ENCODE data around the gene IL36RN. TPM values are rescaled to one million over a fixed set of nuclear protein-coding genes. Genes with fewer than 3 reads are reported as not detected.

Gene IL36RN
- total RNA-seq, 2 donors from 2014 or later, result not detected

GRCh38 chr2:113028112-113028511 lies 30.9 kb upstream of the IL36RN start:
- H3K4me1 Mint-ChIP-seq (ENCODE audit: low read depth in 2 of 2), result no peaks in the 10 kb centered on the region

DNA sequence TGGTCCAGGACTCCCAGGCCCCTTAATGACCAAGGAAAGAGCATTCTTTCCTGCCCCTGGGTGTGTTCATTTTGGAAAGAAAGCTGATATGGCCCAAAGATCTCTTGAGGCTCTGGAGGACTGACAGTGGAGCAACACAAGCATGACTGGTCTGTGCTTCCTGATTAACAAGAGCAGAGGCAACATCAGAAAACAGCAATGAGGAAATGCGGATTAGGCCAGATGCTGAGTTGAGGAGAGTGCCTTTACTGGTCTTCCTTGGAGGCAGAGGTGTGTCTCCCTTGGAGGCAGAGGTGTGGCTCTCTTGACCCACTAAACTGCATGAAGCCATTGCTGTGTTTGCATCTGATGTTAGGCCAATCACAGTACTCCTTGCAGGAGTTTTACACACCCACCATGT lies 26.3 kb upstream of the IL36RN start:
- DNase-seq (ENCODE audit: low spot score) (no peak), ATAC-seq (no peak)
- Mint-ChIP-seq H3K27ac (no peak overlapping the region), H3K36me3 (no peaks in the 10 kb centered on the region), H3K27me3 (peaks cover 18 to 45% of the 10 kb centered on the region in 2 donors), H3K9me3 (no peaks in the 10 kb centered on the region), H3K4me3 (no peak overlapping the region), H3K4me1 (ENCODE audit: low read depth in 2 of 2) (no peaks in the 10 kb centered on the region)

More at GRCh38 chr2:113028112-113028511, 30.9 kb upstream of the IL36RN start:
- Mint-ChIP-seq H3K27ac (no peak overlapping the region), H3K36me3 (no peaks in the 10 kb centered on the region), H3K27me3 (peaks cover 32 to 63% of the 10 kb centered on the region in 2 donors), H3K4me3 (no peak overlapping the region), H3K9me3 (no peaks in the 10 kb centered on the region)
- DNase-seq (ENCODE audit: low spot score) (no peak), ATAC-seq (no peak)

DNA sequence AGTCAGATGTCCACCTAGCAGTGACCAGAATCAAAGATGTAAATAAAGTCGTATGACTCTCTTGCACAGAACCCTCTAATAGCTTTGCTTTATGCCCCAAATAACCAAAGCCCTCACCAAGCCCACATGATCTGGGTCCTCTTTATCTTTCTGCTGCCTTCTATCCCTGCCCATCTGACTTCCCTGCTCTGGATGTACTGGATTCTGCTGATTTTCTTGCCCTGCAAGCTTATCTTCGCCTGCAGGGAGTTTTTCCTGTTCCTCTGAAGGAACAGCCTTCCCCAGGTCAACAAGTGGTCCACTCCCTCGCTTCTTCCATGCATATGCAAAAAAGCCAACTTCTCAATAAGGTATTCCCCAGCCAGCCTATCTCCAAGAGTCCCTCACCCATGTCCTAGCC lies 25.0 kb upstream of the IL36RN start:
- Mint-ChIP-seq H3K27ac (no peak overlapping the region), H3K9me3 (no peaks in the 10 kb centered on the region), H3K4me3 (no peak overlapping the region), H3K36me3 (no peaks in the 10 kb centered on the region), H3K4me1 (ENCODE audit: low read depth in 2 of 2) (no peaks in the 10 kb centered on the region), H3K27me3 (peaks cover 27 to 37% of the 10 kb centered on the region in 2 donors)
- ATAC-seq, result no peak
- DNase-seq (ENCODE audit: low spot score), result no peak

DNA sequence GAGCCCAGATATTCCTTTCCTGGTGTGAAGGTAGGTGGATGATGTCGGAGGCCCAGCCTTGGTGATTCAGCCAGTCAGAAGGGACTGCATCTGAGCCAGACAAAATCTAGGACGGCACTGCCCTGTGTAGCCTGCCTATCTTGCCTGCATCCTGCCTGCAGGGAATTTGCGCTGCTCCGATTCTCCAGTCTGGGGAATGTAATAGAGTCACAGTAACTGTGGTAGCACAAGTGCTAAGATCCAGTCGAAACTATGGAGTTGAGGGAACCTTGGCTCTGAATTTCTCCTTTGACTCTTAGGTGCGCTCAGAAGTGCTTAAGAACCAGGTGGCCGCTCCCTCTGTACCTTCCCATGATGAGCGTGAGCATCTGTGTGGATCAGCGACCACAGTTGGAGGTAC lies 22.2 kb upstream of the IL36RN start:
- no peak overlapping the region for H3K27ac Mint-ChIP-seq
- H3K27me3 Mint-ChIP-seq, result peaks cover 18 to 31% of the 10 kb centered on the region in 2 donors
- DNase-seq (ENCODE audit: low spot score) (no peak), ATAC-seq (no peak)
- no peak overlapping the region for H3K4me3 Mint-ChIP-seq
- H3K4me1 Mint-ChIP-seq (ENCODE audit: low read depth in 2 of 2), result no peaks in the 10 kb centered on the region
- H3K36me3 Mint-ChIP-seq, result no peaks in the 10 kb centered on the region
- H3K9me3 Mint-ChIP-seq, result no peaks in the 10 kb centered on the region

DNA sequence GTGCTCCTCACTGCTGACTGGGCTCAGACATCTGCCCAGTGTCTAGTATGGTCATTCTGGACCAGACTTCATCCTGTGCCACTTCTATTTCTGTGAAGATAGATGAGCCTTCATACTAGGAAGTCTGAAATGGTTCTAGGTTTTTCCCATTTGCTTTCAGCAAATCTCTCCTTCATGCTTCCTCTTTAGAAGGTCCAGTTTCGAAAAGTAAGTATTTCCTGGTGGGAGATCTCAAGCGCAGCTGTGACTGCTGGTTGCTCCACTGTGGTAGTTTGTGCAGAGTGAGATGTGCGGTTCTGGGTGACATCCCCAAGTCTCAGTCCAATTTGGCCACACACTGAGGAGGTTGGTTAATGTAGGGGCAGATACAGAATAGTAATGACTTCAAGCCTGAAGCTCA lies 20.7 kb upstream of the IL36RN start:
- DNase-seq (ENCODE audit: low spot score) (no peak), ATAC-seq (no peak)
- H3K36me3 Mint-ChIP-seq, result no peaks in the 10 kb centered on the region
- no peaks in the 10 kb centered on the region for H3K9me3 Mint-ChIP-seq
- no peaks in the 10 kb centered on the region for H3K4me1 Mint-ChIP-seq (ENCODE audit: low read depth in 2 of 2)
- H3K27me3 Mint-ChIP-seq, result peaks cover 18 to 39% of the 10 kb centered on the region in 2 donors
- H3K4me3 Mint-ChIP-seq, result no peak overlapping the region
- H3K27ac Mint-ChIP-seq, result no peak overlapping the region

- Mint-ChIP-seq H3K27me3 (peaks cover 15 to 35% of the 10 kb centered on the region in 2 donors), H3K4me1 (ENCODE audit: low read depth in 2 of 2) (no peaks in the 10 kb centered on the region), H3K27ac (no peak overlapping the region), H3K4me3 (no peak overlapping the region), H3K9me3 (no peaks in the 10 kb centered on the region), H3K36me3 (no peaks in the 10 kb centered on the region)
- DNase-seq (ENCODE audit: low spot score) (no peak), ATAC-seq (no peak)
Measured at GRCh38 chr2:113039158-113039557, 19.8 kb upstream of the IL36RN start.

- Mint-ChIP-seq H3K4me3 (no peak overlapping the region), H3K4me1 (ENCODE audit: low read depth in 2 of 2) (no peaks in the 10 kb centered on the region), H3K36me3 (no peaks in the 10 kb centered on the region), H3K27ac (no peak overlapping the region), H3K9me3 (no peaks in the 10 kb centered on the region), H3K27me3 (peaks cover 13 to 29% of the 10 kb centered on the region in 2 donors)
- DNase-seq (ENCODE audit: low spot score) (no peak), ATAC-seq (no peak)
Measured at GRCh38 chr2:113039719-113040118, 19.3 kb upstream of the IL36RN start.

GRCh38 chr2:113041871-113042270 lies 17.1 kb upstream of the IL36RN start:
- no peaks in the 10 kb centered on the region for H3K9me3 Mint-ChIP-seq
- H3K4me3 Mint-ChIP-seq, result no peak overlapping the region
- no peaks in the 10 kb centered on the region for H3K4me1 Mint-ChIP-seq (ENCODE audit: low read depth in 2 of 2)
- H3K36me3 Mint-ChIP-seq, result no peaks in the 10 kb centered on the region
- ATAC-seq, result no peak
- DNase-seq (ENCODE audit: low spot score), result no peak
- peaks cover 15 to 23% of the 10 kb centered on the region in 2 donors for H3K27me3 Mint-ChIP-seq
- no peak overlapping the region for H3K27ac Mint-ChIP-seq

DNA sequence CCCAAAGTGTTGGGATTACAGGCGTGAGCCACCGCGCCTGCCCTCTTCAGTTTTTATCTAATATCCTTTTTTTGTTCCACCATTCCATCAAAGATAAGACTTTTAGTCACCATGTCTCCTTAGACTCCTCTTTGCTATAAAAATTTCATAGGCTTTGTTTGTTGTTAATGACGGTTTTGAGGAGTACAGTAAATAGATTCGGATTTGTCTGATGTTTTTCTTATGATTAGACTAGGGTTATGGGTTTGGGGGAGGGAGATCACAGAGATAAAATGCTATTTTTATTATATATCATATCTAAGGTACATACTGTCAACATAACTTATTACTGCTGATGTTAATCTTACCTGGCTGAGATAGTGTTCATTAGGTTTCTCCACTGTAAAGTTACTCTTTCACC lies 12.5 kb upstream of the IL36RN start:
- Mint-ChIP-seq H3K4me3 (no peak overlapping the region), H3K4me1 (ENCODE audit: low read depth in 2 of 2) (no peaks in the 10 kb centered on the region), H3K27ac (no peak overlapping the region), H3K36me3 (no peaks in the 10 kb centered on the region), H3K27me3 (peaks cover 13 to 39% of the 10 kb centered on the region in 2 donors), H3K9me3 (no peaks in the 10 kb centered on the region)
- DNase-seq (ENCODE audit: low spot score) (no peak), ATAC-seq (no peak)

- DNase-seq (ENCODE audit: low spot score), result no peak
- Mint-ChIP-seq H3K27me3 (peaks cover 22 to 38% of the 10 kb centered on the region in 2 donors), H3K4me1 (ENCODE audit: low read depth in 2 of 2) (peaks cover 0 to 6% of the 10 kb centered on the region in 2 donors), H3K27ac (no peak overlapping the region), H3K9me3 (peaks cover 5% of the 10 kb centered on the region), H3K4me3 (no peak overlapping the region), H3K36me3 (peaks cover 11% of the 10 kb centered on the region)
- peak in 1 of 2 donors; percentile 31 for ATAC-seq
Measured at GRCh38 chr2:113050921-113051895, 7.8 kb upstream of the IL36RN start.

GRCh38 chr2:113052396-113052917 lies 6.5 kb upstream of the IL36RN start, which contains the start of gene IL36B:
Gene IL36B (minus strand): TSS chr2:113052867.
- ATAC-seq, result no peak
- H3K4me1 Mint-ChIP-seq (ENCODE audit: low read depth in 2 of 2), result peaks cover 0 to 6% of the 10 kb centered on the region in 2 donors

DNA sequence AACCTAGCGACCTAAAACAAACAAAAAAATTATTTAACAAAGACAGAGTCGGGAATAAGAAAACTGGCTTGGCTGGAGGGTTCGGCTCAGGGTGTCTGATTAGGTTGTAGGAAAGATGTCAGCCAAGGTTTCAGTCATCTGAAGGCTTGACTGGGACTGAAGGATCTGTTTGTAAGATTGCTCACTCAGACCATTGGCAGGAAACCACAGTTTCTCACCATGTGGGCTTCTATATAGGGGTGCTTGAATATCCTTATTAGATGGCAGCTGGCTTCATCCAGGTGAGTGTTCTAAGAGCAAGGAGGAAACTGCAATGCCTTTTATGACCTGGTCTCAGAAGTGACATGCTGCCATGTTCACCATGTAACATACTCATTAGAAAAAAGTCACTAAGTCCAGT lies 5.3 kb upstream of the IL36RN start:
- Mint-ChIP-seq H3K4me3 (no peak overlapping the region), H3K27me3 (peaks cover 16 to 26% of the 10 kb centered on the region in 2 donors), H3K36me3 (peaks cover 11% of the 10 kb centered on the region), H3K9me3 (peaks cover 7% of the 10 kb centered on the region), H3K4me1 (ENCODE audit: low read depth in 2 of 2) (peaks cover 0 to 6% of the 10 kb centered on the region in 2 donors), H3K27ac (no peak overlapping the region)
- ATAC-seq (no peak), DNase-seq (ENCODE audit: low spot score) (no peak)

More at GRCh38 chr2:113052396-113052917, 6.5 kb upstream of the IL36RN start, which contains the start of gene IL36B:
- Mint-ChIP-seq H3K36me3 (peaks cover 11% of the 10 kb centered on the region), H3K27me3 (peaks cover 17 to 31% of the 10 kb centered on the region in 2 donors), H3K4me3 (no peak within 1 kb of the TSS), H3K27ac (no peak within 1 kb of the TSS), H3K9me3 (peaks cover 7% of the 10 kb centered on the region)
- DNase-seq (ENCODE audit: low spot score), result no peak

DNA sequence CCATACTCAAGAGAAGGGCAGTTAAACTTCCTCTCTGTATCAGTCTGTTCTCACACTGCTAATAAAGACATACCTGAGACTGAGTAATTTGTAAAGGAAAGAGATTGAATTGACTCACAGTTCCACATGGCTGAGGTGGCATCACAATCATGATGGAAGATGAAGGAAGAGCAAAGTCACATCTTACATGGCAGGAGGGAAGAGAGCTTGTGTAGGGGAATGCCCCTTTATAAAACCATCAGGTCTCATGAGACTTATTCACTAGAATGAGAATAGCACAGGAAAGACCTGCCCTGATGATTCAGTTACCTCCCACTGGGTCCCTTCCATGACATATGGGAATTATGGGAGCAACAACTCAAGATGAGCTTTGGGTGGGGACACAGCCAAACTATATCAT lies 4.9 kb upstream of the IL36RN start:
- no peak for ATAC-seq
- H3K4me1 Mint-ChIP-seq (ENCODE audit: low read depth in 2 of 2), result peaks cover 0 to 6% of the 10 kb centered on the region in 2 donors
- H3K27me3 Mint-ChIP-seq, result peaks cover 16 to 23% of the 10 kb centered on the region in 2 donors
- DNase-seq (ENCODE audit: low spot score), result no peak
- H3K4me3 Mint-ChIP-seq, result no peak overlapping the region
- H3K27ac Mint-ChIP-seq, result no peak overlapping the region
- H3K36me3 Mint-ChIP-seq, result peaks cover 11% of the 10 kb centered on the region
- peaks cover 7% of the 10 kb centered on the region for H3K9me3 Mint-ChIP-seq

GRCh38 chr2:113056521-113056920 lies 2.5 kb upstream of the IL36RN start:
- DNase-seq (ENCODE audit: low spot score) (no peak), ATAC-seq (no peak)
- H3K27ac Mint-ChIP-seq, result no peak overlapping the region
- peaks cover 7% of the 10 kb centered on the region for H3K9me3 Mint-ChIP-seq
- H3K27me3 Mint-ChIP-seq, result peaks cover 18 to 25% of the 10 kb centered on the region in 2 donors
- H3K4me3 Mint-ChIP-seq, result no peak overlapping the region
- peaks cover 0 to 6% of the 10 kb centered on the region in 2 donors for H3K4me1 Mint-ChIP-seq (ENCODE audit: low read depth in 2 of 2)
- peaks cover 11% of the 10 kb centered on the region for H3K36me3 Mint-ChIP-seq

Measured in natural killer cell treated with Interleukin-12 subunit alpha and Interleukin-12 subunit beta and Interleukin-15 and Interleukin-18, amount 100 ng/mL, for 72 hours (primary cell).